Right lobe of liver (tissue), 4 donors: ENCODE data around the gene WDR83.
"Not testable (repeated sequence)": the region's sequence is repeated elsewhere in the genome, so short reads cannot be mapped to it uniquely, and the experiment has no call there.

Experiments
- CTCF ChIP-seq, 4 donors: fragments of 200-600 bp in 3 of 4; fragments of 450-650 bp in 1 of 4; IDR thresholded peaks; one replicate each; pipeline versions ENCODE4 v1.5.1 to v1.8.0; 2016 to 2022; ENCODE audit warnings: antibody characterized with exemption in 4 of 4, mild to moderate bottlenecking in 2 of 4
- POLR2A ChIP-seq: fragments of 450-650 bp; IDR thresholded peaks from one replicate; pipeline ENCODE4 v1.6.1; 2017; ENCODE audit warnings: antibody characterized with exemption, mild to moderate bottlenecking
- donor health status: DM: no; HTN: no; CAD: no.
- donor health status: DM: no; HTN: no; CAD: no.
- donor health status: DM: no; HTN: yes; CAD: no.

GRCh38 chr19:12712077-12712476, 45.5 kb downstream of the WDR83 start:
- TF ChIP-seq CTCF (IDR thresholded peaks at IDR 0.05): peak; percentile 35 to 47 (median 39)
- TF ChIP-seq POLR2A: not testable (repeated sequence)
